Right lobe of liver (tissue), 4 donors: Measurements from ENCODE around the gene WSCD2.

ENCODE experiments used
- POLR2A ChIP-seq: fragments of 450-650 bp; IDR thresholded peaks from one replicate; pipeline ENCODE4 v1.6.1; 2017; ENCODE audit warnings: antibody characterized with exemption, mild to moderate bottlenecking
- TF ChIP-seq, protein P1 (sequence below), 4 donors: fragments of 200-600 bp in 3 of 4; fragments of 450-650 bp in 1 of 4; IDR thresholded peaks; one replicate each; pipeline versions ENCODE4 v1.5.1 to v1.8.0; 2016 to 2022; ENCODE audit warnings: antibody characterized with exemption in 4 of 4, mild to moderate bottlenecking in 2 of 4
- donor health status: DM: no; HTN: no; CAD: no.
- donor health status: DM: no; HTN: no; CAD: no.
- donor health status: DM: no; HTN: yes; CAD: no.

DNA sequence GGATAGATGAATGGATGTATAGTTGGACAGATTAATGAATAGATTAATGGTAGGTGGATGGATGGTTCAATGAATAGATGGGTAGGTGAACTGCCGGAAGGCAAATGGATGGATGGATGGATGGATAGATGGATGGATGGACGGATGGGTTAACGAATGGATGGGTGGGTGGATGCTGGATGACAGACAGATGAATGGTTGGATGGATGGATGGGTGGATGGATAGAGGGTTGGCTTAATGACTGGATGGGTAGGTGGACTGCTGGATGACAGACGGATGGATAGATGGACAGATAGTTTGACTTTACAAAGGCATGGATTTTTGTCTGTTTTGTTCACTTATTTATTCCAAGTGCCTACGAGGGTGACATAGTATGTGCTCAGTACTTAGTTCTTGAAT is 64.4 kb downstream of the WSCD2 start:
- TF ChIP-seq, protein P1, sequence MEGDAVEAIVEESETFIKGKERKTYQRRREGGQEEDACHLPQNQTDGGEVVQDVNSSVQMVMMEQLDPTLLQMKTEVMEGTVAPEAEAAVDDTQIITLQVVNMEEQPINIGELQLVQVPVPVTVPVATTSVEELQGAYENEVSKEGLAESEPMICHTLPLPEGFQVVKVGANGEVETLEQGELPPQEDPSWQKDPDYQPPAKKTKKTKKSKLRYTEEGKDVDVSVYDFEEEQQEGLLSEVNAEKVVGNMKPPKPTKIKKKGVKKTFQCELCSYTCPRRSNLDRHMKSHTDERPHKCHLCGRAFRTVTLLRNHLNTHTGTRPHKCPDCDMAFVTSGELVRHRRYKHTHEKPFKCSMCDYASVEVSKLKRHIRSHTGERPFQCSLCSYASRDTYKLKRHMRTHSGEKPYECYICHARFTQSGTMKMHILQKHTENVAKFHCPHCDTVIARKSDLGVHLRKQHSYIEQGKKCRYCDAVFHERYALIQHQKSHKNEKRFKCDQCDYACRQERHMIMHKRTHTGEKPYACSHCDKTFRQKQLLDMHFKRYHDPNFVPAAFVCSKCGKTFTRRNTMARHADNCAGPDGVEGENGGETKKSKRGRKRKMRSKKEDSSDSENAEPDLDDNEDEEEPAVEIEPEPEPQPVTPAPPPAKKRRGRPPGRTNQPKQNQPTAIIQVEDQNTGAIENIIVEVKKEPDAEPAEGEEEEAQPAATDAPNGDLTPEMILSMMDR (IDR thresholded peaks at IDR 0.05): no peak
- no peak for TF ChIP-seq POLR2A
